ENCODE measurements around the gene SASH1.
A peak's percentile ranks its signal among the peaks of the same experiment; 100 is the strongest.

SASH1 gene

GRCh38 chr6:148427333-148427732 is 84.7 kb downstream of the SASH1 start:
- TF ChIP-seq CTCF (conservative IDR thresholded peaks at IDR 0.05; ENCODE audit: low read depth, low read length), result no peak
- DNase-seq (ENCODE audit: low read depth), result peak; percentile 66
- H3K4me3 ChIP-seq (ENCODE audit: low read depth, low read length), result no peak overlapping the region

GRCh38 chr6:148429423-148429822 is 86.8 kb downstream of the SASH1 start:
- TF ChIP-seq CTCF (conservative IDR thresholded peaks at IDR 0.05; ENCODE audit: low read depth, low read length), result no peak
- no peak overlapping the region for H3K4me3 ChIP-seq (ENCODE audit: low read depth, low read length)
- DNase-seq (ENCODE audit: low read depth), result no peak

DNA sequence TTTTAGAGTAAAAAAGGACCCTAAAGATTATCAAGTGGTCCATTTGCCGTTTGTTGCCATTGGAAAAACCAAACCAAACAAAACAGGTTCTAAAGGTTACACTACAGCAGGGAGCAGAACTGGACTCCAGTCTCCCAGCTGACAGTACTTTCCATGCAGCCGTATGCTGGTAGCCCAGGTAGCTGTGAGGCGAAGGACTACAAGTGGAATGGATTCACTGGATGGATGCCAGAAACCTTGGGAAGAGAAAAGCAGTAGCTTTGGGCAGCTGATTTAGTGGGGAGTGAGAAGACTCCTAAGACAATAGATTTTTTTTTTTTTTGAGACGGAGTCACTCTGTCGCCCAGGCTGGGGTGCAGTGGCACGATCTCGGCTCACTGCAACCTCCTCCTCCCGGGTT is 88.3 kb downstream of the SASH1 start:
- no peak overlapping the region for H3K4me3 ChIP-seq (ENCODE audit: low read depth, low read length)
- no peak for DNase-seq (ENCODE audit: low read depth)
- no peak for TF ChIP-seq CTCF (conservative IDR thresholded peaks at IDR 0.05; ENCODE audit: low read depth, low read length)

DNA sequence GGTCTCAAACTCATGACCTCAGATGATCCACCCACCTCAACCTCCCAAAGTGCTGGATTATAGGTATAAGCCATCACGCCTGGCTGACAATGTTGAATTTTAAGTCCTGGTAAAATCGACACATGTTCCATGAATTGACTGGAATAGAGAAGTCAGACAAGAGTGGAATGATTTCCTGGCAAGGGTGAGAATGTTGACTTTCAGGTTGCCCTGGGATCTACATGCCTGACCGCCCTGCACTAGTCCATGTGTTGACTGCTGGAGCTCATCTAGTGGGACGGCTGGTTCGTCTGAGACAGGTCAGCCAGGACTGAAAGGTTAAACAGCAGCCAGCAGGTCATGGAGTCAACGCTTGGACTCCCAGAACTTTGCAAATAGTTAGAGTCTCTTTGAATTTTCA is 88.8 kb downstream of the SASH1 start:
- no peak for DNase-seq (ENCODE audit: low read depth)
- no peak overlapping the region for H3K4me3 ChIP-seq (ENCODE audit: low read depth, low read length)
- no peak for TF ChIP-seq CTCF (conservative IDR thresholded peaks at IDR 0.05; ENCODE audit: low read depth, low read length)

DNA sequence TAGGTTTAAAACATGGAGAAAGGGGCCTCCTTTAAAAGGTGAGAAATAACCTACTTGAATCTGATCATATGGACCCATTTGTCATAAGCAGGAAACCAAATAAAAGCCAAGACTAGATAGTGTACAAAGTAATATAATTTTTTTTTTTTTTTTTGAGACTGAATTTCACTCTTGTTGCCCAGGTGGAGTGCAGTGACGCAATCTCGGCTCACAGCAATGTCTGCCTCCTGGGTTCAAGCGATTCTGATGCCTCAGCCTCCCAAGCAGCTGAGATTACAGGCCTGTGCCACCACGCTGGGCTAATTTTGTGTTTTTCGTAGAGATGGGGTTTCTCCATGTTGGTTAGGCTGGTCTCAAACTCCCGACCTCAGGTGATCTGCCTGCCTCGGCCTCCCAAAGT is 89.2 kb downstream of the SASH1 start:
- TF ChIP-seq CTCF (conservative IDR thresholded peaks at IDR 0.05; ENCODE audit: low read depth, low read length), result no peak
- no peak overlapping the region for H3K4me3 ChIP-seq (ENCODE audit: low read depth, low read length)
- no peak for DNase-seq (ENCODE audit: low read depth)

GRCh38 chr6:148432462-148433195 is 90.0 kb downstream of the SASH1 start:
- no peak for TF ChIP-seq CTCF (conservative IDR thresholded peaks at IDR 0.05; ENCODE audit: low read depth, low read length)
- no peak for DNase-seq (ENCODE audit: low read depth)
- no peak overlapping the region for H3K4me3 ChIP-seq (ENCODE audit: low read depth, low read length)

GRCh38 chr6:148435386-148435785 is 92.7 kb downstream of the SASH1 start:
- no peak for TF ChIP-seq CTCF (conservative IDR thresholded peaks at IDR 0.05; ENCODE audit: low read depth, low read length)
- peak; percentile 84 for DNase-seq (ENCODE audit: low read depth)
- no peak overlapping the region for H3K4me3 ChIP-seq (ENCODE audit: low read depth, low read length)
